ENCODE results near the gene KLK15.

DNA sequence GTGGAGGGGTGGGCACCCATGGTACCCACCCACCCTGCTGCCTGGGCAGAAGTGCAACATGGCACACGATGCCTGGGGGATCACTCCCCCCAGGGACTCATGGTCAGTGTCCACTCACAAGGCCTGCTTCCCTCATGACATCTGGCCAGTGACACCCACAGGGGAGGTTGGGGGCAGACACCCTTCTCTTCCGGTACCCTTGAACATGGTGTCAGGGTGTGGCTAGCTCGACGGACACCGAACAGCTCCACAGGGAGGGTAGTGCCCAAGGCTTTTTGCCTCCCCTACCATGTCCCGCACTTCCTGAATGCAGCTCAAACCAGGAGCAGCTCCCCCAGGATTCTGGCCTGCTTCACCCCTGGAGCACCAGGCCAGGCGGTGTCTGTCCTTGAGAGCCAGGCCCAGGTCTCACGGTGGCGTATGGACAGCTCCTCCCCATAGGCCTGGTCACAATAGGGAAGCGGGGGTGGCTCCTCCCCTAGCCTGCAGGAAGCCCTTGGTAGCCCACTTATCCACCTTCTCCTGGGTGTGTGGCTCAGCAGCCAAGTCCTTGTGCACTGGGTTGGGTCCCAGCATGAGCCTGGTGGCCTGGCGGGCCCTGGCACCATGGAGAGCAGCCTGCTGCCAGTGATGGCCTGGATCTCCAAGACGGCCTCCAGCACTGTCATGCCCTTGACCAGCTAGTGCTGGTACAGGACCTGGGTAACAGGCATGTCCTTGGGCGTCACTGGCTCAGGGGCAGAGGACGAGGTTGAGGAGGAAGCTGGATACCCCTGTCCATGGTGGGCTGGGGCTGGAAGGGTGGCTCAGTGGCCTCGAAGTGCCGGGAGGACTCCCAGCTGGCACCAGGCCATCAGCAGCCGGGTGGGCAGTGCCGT is 35.4 kb downstream of the KLK15 start:
- TF ChIP-seq, protein P1, sequence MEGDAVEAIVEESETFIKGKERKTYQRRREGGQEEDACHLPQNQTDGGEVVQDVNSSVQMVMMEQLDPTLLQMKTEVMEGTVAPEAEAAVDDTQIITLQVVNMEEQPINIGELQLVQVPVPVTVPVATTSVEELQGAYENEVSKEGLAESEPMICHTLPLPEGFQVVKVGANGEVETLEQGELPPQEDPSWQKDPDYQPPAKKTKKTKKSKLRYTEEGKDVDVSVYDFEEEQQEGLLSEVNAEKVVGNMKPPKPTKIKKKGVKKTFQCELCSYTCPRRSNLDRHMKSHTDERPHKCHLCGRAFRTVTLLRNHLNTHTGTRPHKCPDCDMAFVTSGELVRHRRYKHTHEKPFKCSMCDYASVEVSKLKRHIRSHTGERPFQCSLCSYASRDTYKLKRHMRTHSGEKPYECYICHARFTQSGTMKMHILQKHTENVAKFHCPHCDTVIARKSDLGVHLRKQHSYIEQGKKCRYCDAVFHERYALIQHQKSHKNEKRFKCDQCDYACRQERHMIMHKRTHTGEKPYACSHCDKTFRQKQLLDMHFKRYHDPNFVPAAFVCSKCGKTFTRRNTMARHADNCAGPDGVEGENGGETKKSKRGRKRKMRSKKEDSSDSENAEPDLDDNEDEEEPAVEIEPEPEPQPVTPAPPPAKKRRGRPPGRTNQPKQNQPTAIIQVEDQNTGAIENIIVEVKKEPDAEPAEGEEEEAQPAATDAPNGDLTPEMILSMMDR (IDR thresholded peaks at IDR 0.05), result no peak
- no peak for TF ChIP-seq POLR2A (IDR thresholded peaks at IDR 0.05)

Data from heart left ventricle (tissue), 13 donors.